OCI-LY3 (cell line): ENCODE results near the gene FBXO46.

Experiments
- H2AFZ ChIP-seq: fragments of 200-600, 300-600 bp; shearing (Covaris generic); 2 replicates; pipeline ENCODE4 v1.6.0; 2014; ENCODE audit warnings: antibody characterized with exemption, low read depth, low read length
- H3K27ac ChIP-seq: fragments of 200-600, 300-600 bp; sonication (generic); 2 replicates; pipeline ENCODE4 v1.5.1; 2014; ENCODE audit warnings: mild to moderate bottlenecking, low read length, moderate library complexity, mixed read lengths
- H3K27me3 ChIP-seq: fragments of 200-600, 300-600 bp; sonication (generic); 2 replicates; pipeline ENCODE4 v1.6.1; 2014; ENCODE audit warnings: low read depth, low read length, mixed read lengths
- H3K36me3 ChIP-seq: fragments of 200-600, 300-600 bp; sonication (generic); replicated peaks from 2 replicates; pipeline ENCODE3; 2014; ENCODE audit warnings: low read depth, low read length, mixed read lengths
- H3K4me1 ChIP-seq: fragments of 300-600, 200-600 bp; sonication (generic); 2 replicates; pipeline ENCODE4 v1.6.1; 2014; ENCODE audit warnings: low read length, mixed read lengths
- H3K4me2 ChIP-seq: fragments of 200-600, 300-600 bp; sonication (generic); 2 replicates; pipeline ENCODE4 v1.6.1; 2014; ENCODE audit warnings: low read length, mixed read lengths
- H3K4me3 ChIP-seq: fragments of 300-600, 200-600 bp; sonication (generic); 2 replicates; pipeline ENCODE4 v1.5.1; 2014; ENCODE audit warnings: antibody characterized with exemption, mild to moderate bottlenecking, low read length, moderate library complexity
- H3K79me2 ChIP-seq: fragments of 300-600, 200-600 bp; shearing (Covaris generic); 2 replicates; pipeline ENCODE4 v1.6.1; 2014; ENCODE audit warnings: mild to moderate bottlenecking, low read length, mixed read lengths
- H3K9ac ChIP-seq: fragments of 300-600, 200-600 bp; shearing (Covaris generic); 2 replicates; pipeline ENCODE4 v1.6.0; 2014; ENCODE audit warnings: mild to moderate bottlenecking, low read length, moderate library complexity
- H3K9me3 ChIP-seq: fragments of 200-600, 300-600 bp; shearing (Covaris generic); 2 replicates; pipeline ENCODE4 v1.6.1; 2014; ENCODE audit warnings: low read length, mixed read lengths; ENCODE audit not compliant: insufficient read depth
- H4K20me1 ChIP-seq: fragments of 200-600, 300-600 bp; sonication (generic); 2 replicates; pipeline ENCODE4 v1.6.1; 2016; ENCODE audit warnings: low read length, mixed read lengths; ENCODE audit not compliant: insufficient read depth
- CTCF ChIP-seq: fragments of 200-600, 300-600 bp; sonication (generic); IDR thresholded peaks from 2 replicates; pipeline ENCODE4 v1.5.1; 2014; ENCODE audit warnings: antibody characterized with exemption, low read length, low read depth
- EZH2phosphoT487 ChIP-seq: fragments of 200-600 bp; shearing (Covaris generic); IDR thresholded peaks from 2 replicates; pipeline ENCODE4 v1.6.1; 2018; ENCODE audit warnings: antibody characterized with exemption, mixed run types, low read depth

Gene FBXO46

GRCh38 chr19:45677351-45678230, 53.1 kb downstream of the FBXO46 start:
- no peaks in the 10 kb centered on the region for H3K36me3 ChIP-seq
- no peak overlapping the region for H2AFZ ChIP-seq
- no peaks in the 10 kb centered on the region for H4K20me1 ChIP-seq
- H3K27me3 ChIP-seq, result no peaks in the 10 kb centered on the region
- H3K4me2 ChIP-seq, result no peak overlapping the region
- H3K4me1 ChIP-seq, result peaks cover 5% of the 10 kb centered on the region
- no peak overlapping the region for H3K27ac ChIP-seq
- H3K9ac ChIP-seq, result no peak overlapping the region
- no peak overlapping the region for H3K4me3 ChIP-seq
- H3K9me3 ChIP-seq, result no peaks in the 10 kb centered on the region
- no peaks in the 10 kb centered on the region for H3K79me2 ChIP-seq
- TF ChIP-seq CTCF (no peak), EZH2phosphoT487 (no peak)

- no peaks in the 10 kb centered on the region for H3K9me3 ChIP-seq
- no peak overlapping the region for H3K4me3 ChIP-seq
- no peaks in the 10 kb centered on the region for H3K27me3 ChIP-seq
- H3K4me1 ChIP-seq, result peaks cover 2% of the 10 kb centered on the region
- no peaks in the 10 kb centered on the region for H3K36me3 ChIP-seq
- no peaks in the 10 kb centered on the region for H4K20me1 ChIP-seq
- no peak overlapping the region for H3K4me2 ChIP-seq
- H3K79me2 ChIP-seq, result no peaks in the 10 kb centered on the region
- TF ChIP-seq CTCF (no peak), EZH2phosphoT487 (no peak)
- no peak overlapping the region for H3K9ac ChIP-seq
- H2AFZ ChIP-seq, result no peak overlapping the region
- H3K27ac ChIP-seq, result no peak overlapping the region
Measured at GRCh38 chr19:45676851-45677263, 53.8 kb downstream of the FBXO46 start.

- H3K36me3 ChIP-seq, result no peaks in the 10 kb centered on the region
- H3K9me3 ChIP-seq, result no peaks in the 10 kb centered on the region
- H4K20me1 ChIP-seq, result no peaks in the 10 kb centered on the region
- no peak overlapping the region for H2AFZ ChIP-seq
- H3K27me3 ChIP-seq, result no peaks in the 10 kb centered on the region
- no peak overlapping the region for H3K9ac ChIP-seq
- no peaks in the 10 kb centered on the region for H3K4me1 ChIP-seq
- H3K79me2 ChIP-seq, result no peaks in the 10 kb centered on the region
- no peak overlapping the region for H3K4me2 ChIP-seq
- H3K4me3 ChIP-seq, result no peak overlapping the region
- H3K27ac ChIP-seq, result no peak overlapping the region
- no peak for TF ChIP-seq CTCF
- TF ChIP-seq EZH2phosphoT487, result no peak
Measured at GRCh38 chr19:45674946-45675345, 55.8 kb downstream of the FBXO46 start.

GRCh38 chr19:45670670-45671453, 59.8 kb downstream of the FBXO46 start:
- Histone ChIP-seq H3K79me2 (no peaks in the 10 kb centered on the region), H3K4me1 (peaks cover 10% of the 10 kb centered on the region), H3K4me2 (no peak overlapping the region), H3K27ac (no peak overlapping the region), H3K4me3 (no peak overlapping the region), H3K36me3 (no peaks in the 10 kb centered on the region), H3K9ac (no peak overlapping the region), H3K9me3 (no peaks in the 10 kb centered on the region), H4K20me1 (no peaks in the 10 kb centered on the region), H2AFZ (no peak overlapping the region), H3K27me3 (no peaks in the 10 kb centered on the region)
- TF ChIP-seq EZH2phosphoT487, result no peak
- no peak for TF ChIP-seq CTCF
